Measurements from ENCODE around the gene KLLN. TPM values are rescaled to one million over a fixed set of nuclear protein-coding genes. Genes with fewer than 3 reads are reported as not detected.
A peak's percentile ranks its signal among the peaks of the same experiment; 100 is the strongest.

KLLN gene
- total and polyA plus RNA-seq, 9 of the 15 experiments (the other 6 are each of a cell fraction or from before 2014, with no cell fraction given) = 0.07 to 0.40 (median 0.25) TPM

- peak in 1 of 2 experiments; percentile 22; a peak in 1 of 4 replicates for TF ChIP-seq MLLT1 (IDR thresholded peaks at IDR 0.05)
- no peak for TF ChIP-seq CREB5 (CRISPR knock-in tag; IDR thresholded peaks at IDR 0.05)
- TF ChIP-seq ETS2 (tag; IDR thresholded peaks at IDR 0.05; ENCODE audit: borderline replicate concordance, poor library complexity, severe bottlenecking) = no peak
- TF ChIP-seq TEAD2 (tag; IDR thresholded peaks at IDR 0.05) = no peak
- TF ChIP-seq MAZ (CRISPR knock-in tag; conservative IDR thresholded peaks at IDR 0.05 in 1 of 2, IDR thresholded peaks at IDR 0.05 in 1 of 2) = peak; percentile 75 to 98
- TF ChIP-seq ARNT (IDR thresholded peaks at IDR 0.05) = no peak
- TF ChIP-seq MCM3 (IDR thresholded peaks at IDR 0.05) = no peak
- TF ChIP-seq ZKSCAN1 (IDR thresholded peaks at IDR 0.05; ENCODE audit: low read depth, low read length) = no peak
- TF ChIP-seq JUNB (CRISPR knock-in tag; conservative IDR thresholded peaks at IDR 0.05) = no peak
- TF ChIP-seq PBX2 (CRISPR knock-in tag; IDR thresholded peaks at IDR 0.05; ENCODE audit: low read depth) = no peak
- TF ChIP-seq PBX2 (tag; conservative IDR thresholded peaks at IDR 0.05; ENCODE audit: low read depth) = no peak
- TF ChIP-seq KLF13 (tag; IDR thresholded peaks at IDR 0.05; ENCODE audit: borderline replicate concordance, low read depth) = peak; percentile 79
- no peak; the same call in 1 of the 2 replicates for TF ChIP-seq ZNF644 (tag; IDR thresholded peaks at IDR 0.05; ENCODE audit: low read depth)
- TF ChIP-seq CBX5 (IDR thresholded peaks at IDR 0.05; ENCODE audit: borderline replicate concordance, low read depth) = no peak
- TF ChIP-seq ARID1B (IDR thresholded peaks at IDR 0.05) = peak; percentile 19; the same call in 1 of the 2 replicates
- no peak for TF ChIP-seq FOXK2 (conservative IDR thresholded peaks at IDR 0.05 in 1 of 2, IDR thresholded peaks at IDR 0.05 in 1 of 2; ENCODE audit: low read depth in 2 of 2)
- TF ChIP-seq POLR3G (IDR thresholded peaks at IDR 0.05; ENCODE audit: extremely low read depth, insufficient read length, insufficient replicate concordance) = no peak
- TF ChIP-seq ZNF24 (IDR thresholded peaks at IDR 0.05) = peak; percentile 33; the same call in 1 of the 2 replicates
- no peak for TF ChIP-seq STAT6 (CRISPR knock-in tag; IDR thresholded peaks at IDR 0.05)
- no peak for TF ChIP-seq THRAP3 (IDR thresholded peaks at IDR 0.05; ENCODE audit: borderline replicate concordance)
Observed at GRCh38 chr10:87861953-87862678, 1.2 kb downstream of the KLLN start (continued).
